Trophoblast cell (in vitro differentiated cells and primary cell): Measurements from ENCODE around the gene ALG5. TPM values are rescaled to one million over a fixed set of nuclear protein-coding genes. Genes with fewer than 3 reads are reported as not detected.

Experiments
- DNase-seq, 2 donors: peaks; one replicate each; pipeline ENCODE4 v3.0.0-alpha.2; 2016
- H2AFZ ChIP-seq: 2 replicates; pipeline ENCODE4 v1.6.1; 2013; ENCODE audit warnings: low read length, moderate library complexity, mild to moderate bottlenecking; ENCODE audit not compliant: insufficient read depth, poor library complexity
- H2AK5ac ChIP-seq: 2 replicates; pipeline ENCODE4 v1.6.1; 2013; ENCODE audit warnings: mild to moderate bottlenecking, low read length
- H2BK120ac ChIP-seq: 2 replicates; pipeline ENCODE4 v1.6.1; 2013; ENCODE audit warnings: low read length, mild to moderate bottlenecking, moderate library complexity; ENCODE audit not compliant: insufficient read depth, poor library complexity
- H2BK12ac ChIP-seq: 2 replicates; pipeline ENCODE4 v1.6.1; 2013; ENCODE audit warnings: mild to moderate bottlenecking, low read length, moderate library complexity
- H2BK5ac ChIP-seq: 2 replicates; pipeline ENCODE4 v1.6.1; 2013; ENCODE audit warnings: low read length, low read depth, moderate library complexity, mild to moderate bottlenecking; ENCODE audit not compliant: poor library complexity
- H3K14ac ChIP-seq: 2 replicates; pipeline ENCODE4 v1.6.1; 2013; ENCODE audit warnings: mild to moderate bottlenecking, low read length
- H3K18ac ChIP-seq: 2 replicates; pipeline ENCODE4 v1.6.1; 2013; ENCODE audit warnings: mild to moderate bottlenecking, low read length
- H3K23ac ChIP-seq: 2 replicates; pipeline ENCODE4 v1.6.1; 2013; ENCODE audit warnings: low read length
- H3K27ac ChIP-seq: 2 replicates; pipeline ENCODE4 v1.5.1; 2013; ENCODE audit warnings: low read depth, mild to moderate bottlenecking, inconsistent platforms, low read length, moderate library complexity
- H3K27me3 ChIP-seq: 2 replicates; pipeline ENCODE4 v1.6.1; 2013; ENCODE audit warnings: inconsistent platforms, mild to moderate bottlenecking, low read length, moderate library complexity; ENCODE audit not compliant: insufficient read depth
- H3K36me3 ChIP-seq, 2 experiments: 1 replicate in 1 of 2; 2 replicates in 1 of 2; pipeline ENCODE4 v1.6.1; 2013; ENCODE audit warnings: low read length in 2 of 2, mild to moderate bottlenecking in 2 of 2, moderate library complexity in 1 of 2; ENCODE audit not compliant: insufficient read depth in 2 of 2, control insufficient read depth in 1 of 2
- H3K4ac ChIP-seq: 2 replicates; pipeline ENCODE4 v1.6.1; 2013; ENCODE audit warnings: low read depth, mild to moderate bottlenecking, low read length, moderate library complexity
- H3K4me1 ChIP-seq, 2 experiments: 1 replicate in 1 of 2; 2 replicates in 1 of 2; pipeline ENCODE4 v1.6.1; 2013; ENCODE audit warnings: low read length in 2 of 2, mild to moderate bottlenecking in 2 of 2, moderate library complexity in 1 of 2; ENCODE audit not compliant: insufficient read depth in 2 of 2, control insufficient read depth in 1 of 2
- H3K4me2 ChIP-seq: 2 replicates; pipeline ENCODE4 v1.6.1; 2013; ENCODE audit warnings: inconsistent platforms, mild to moderate bottlenecking, low read length, moderate library complexity
- H3K4me3 ChIP-seq: 2 replicates; pipeline ENCODE4 v1.5.1; 2013; ENCODE audit warnings: mild to moderate bottlenecking, low read depth, low read length, inconsistent platforms
- H3K79me1 ChIP-seq: one replicate; pipeline ENCODE4 v1.6.1; 2013; ENCODE audit warnings: low read length
- H3K79me2 ChIP-seq: 2 replicates; pipeline ENCODE4 v1.6.1; 2013; ENCODE audit warnings: low read length, mild to moderate bottlenecking; ENCODE audit not compliant: control insufficient read depth, insufficient read depth, poor library complexity
- H3K9ac ChIP-seq: 2 replicates; pipeline ENCODE4 v1.6.1; 2013; ENCODE audit warnings: mild to moderate bottlenecking, low read length
- H3K9me3 ChIP-seq: 2 replicates; pipeline ENCODE4 v1.6.1; 2013; ENCODE audit warnings: low read depth, mild to moderate bottlenecking, control low read depth, inconsistent platforms, low read length; ENCODE audit not compliant: insufficient read depth
- H4K12ac ChIP-seq: 2 replicates; pipeline ENCODE4 v1.6.1; 2013; ENCODE audit warnings: low read depth, mild to moderate bottlenecking, low read length, moderate library complexity
- H4K8ac ChIP-seq: 2 replicates; pipeline ENCODE4 v1.6.1; 2013; ENCODE audit warnings: low read depth, mild to moderate bottlenecking, low read length, moderate library complexity
- H4K91ac ChIP-seq: one replicate; pipeline ENCODE4 v1.6.1; 2013; ENCODE audit warnings: low read depth, mild to moderate bottlenecking, low read length, moderate library complexity
- WGBS: extraction: QIAGEN DNeasy Blood & Tissue Kit; methylation state at CpG from one replicate; pipeline ENCODE4 v1.1.7; 2013; ENCODE audit warnings: missing lambda C conversion rate; ENCODE audit not compliant: insufficient read length, insufficient coverage; ENCODE audit errors: extremely low coverage; 5-methylcytosine and 5-hydroxymethylcytosine counted together
- polyA plus RNA-seq: library from polyadenylated mRNA; stranded (reverse); fragments of 200-250 nt; gene quantifications from 2 replicates; pipeline ENCODE4 v1.2.3, GENCODE V29; 2013

The ALG5 gene, protein sequence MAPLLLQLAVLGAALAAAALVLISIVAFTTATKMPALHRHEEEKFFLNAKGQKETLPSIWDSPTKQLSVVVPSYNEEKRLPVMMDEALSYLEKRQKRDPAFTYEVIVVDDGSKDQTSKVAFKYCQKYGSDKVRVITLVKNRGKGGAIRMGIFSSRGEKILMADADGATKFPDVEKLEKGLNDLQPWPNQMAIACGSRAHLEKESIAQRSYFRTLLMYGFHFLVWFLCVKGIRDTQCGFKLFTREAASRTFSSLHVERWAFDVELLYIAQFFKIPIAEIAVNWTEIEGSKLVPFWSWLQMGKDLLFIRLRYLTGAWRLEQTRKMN
- 54.1 and 59.4 TPM in 2 replicates for polyA plus RNA-seq

DNA sequence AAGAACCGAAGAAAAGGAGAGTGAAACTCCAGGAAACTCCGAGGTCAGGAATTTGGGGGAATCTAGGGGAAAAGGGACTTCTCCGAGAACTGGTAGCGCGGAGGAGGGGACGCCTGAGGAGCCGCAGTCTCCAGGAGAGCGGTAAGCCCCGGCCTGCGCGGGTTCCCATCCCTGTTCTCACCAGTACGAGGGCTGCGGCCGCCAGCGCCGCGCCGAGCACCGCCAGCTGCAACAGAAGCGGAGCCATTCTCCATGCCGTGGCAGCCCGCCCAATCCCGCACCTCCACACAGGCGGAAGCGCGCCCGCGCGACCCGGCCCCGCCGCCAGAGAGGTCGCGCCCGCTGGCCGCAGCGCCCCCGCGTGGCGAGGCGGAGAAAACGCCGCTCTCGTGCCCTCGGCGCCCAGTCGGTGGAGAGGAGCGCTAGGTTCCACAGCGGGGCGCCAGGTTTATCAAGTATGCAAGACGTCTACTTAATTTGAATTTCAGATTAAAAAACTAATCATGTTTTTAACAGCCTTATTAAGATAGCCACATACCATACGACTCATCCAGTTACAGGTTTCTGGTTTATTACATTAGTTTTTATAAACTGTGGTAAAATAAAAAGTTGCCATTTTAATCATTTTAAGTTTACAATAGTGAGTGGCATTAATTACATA is at the start of gene ALG5:
TSS of gene ALG5 (minus strand) at position 287 of the 661 bp plus-strand sequence. CDS start at position 247, 40 bp downstream.
- Histone ChIP-seq H4K12ac (peak within 1 kb of the TSS; percentile 72), H4K8ac (peak within 1 kb of the TSS; percentile 77), H2BK12ac (no peak within 1 kb of the TSS), H3K14ac (peak within 1 kb of the TSS; percentile 94), H3K36me3 (peaks cover 5 to 8% of the 10 kb centered on the region in 2 experiments), H3K27me3 (peaks cover 2% of the 10 kb centered on the region), H3K79me2 (peaks cover 13% of the 10 kb centered on the region), H3K4ac (peak within 1 kb of the TSS; percentile 66), H3K9ac (peak within 1 kb of the TSS; percentile 98), H2AK5ac (peak within 1 kb of the TSS; percentile 1), H3K4me2 (peak within 1 kb of the TSS; percentile 91), H2BK5ac (peak within 1 kb of the TSS; percentile 93), H3K27ac (peak within 1 kb of the TSS; percentile 98), H3K9me3 (no peaks in the 10 kb centered on the region), H3K18ac (peak within 1 kb of the TSS; percentile 97), H2AFZ (peak within 1 kb of the TSS; percentile 52), H4K91ac (peak within 1 kb of the TSS; percentile 97), H3K4me1 (peaks cover 0 to 2% of the 10 kb centered on the region in 2 experiments), H3K4me3 (peak within 1 kb of the TSS; percentile 94), H2BK120ac (peak within 1 kb of the TSS; percentile 92), H3K23ac (no peak within 1 kb of the TSS), H3K79me1 (peaks cover 16% of the 10 kb centered on the region)
- DNase-seq = peak; percentile 82 to 96
- no CpG with 5 or more reads among the region's 52 CpGs for whole genome bisulfite sequencing

DNA sequence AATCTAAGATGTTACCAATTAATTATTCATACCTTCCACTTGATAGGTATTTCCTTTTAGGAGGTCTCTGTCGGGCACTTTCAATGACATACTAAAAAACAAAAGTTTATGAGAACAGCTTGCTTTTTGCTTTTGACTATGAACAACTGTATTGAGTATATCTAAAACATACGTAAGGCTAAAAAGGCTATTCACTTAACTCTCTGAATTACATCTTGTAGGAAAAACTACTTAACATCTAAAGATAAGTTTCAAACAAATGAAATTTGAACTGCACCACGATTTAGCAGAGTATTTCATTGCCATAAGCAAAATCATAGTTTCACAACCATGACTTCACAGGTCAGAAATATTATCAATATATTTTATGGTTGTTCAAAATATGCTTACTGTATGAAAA is 48.7 kb upstream of the ALG5 start:
- H3K14ac ChIP-seq = no peak overlapping the region
- H3K4me1 ChIP-seq = no peaks in the 10 kb centered on the region
- H3K9me3 ChIP-seq = no peaks in the 10 kb centered on the region
- no peak overlapping the region for H3K18ac ChIP-seq
- no peak overlapping the region for H4K8ac ChIP-seq
- no peaks in the 10 kb centered on the region for H3K79me1 ChIP-seq
- no peak for DNase-seq
- no CpG with 5 or more reads among the region's 3 CpGs for WGBS
- no peak overlapping the region for H3K23ac ChIP-seq
- no peak overlapping the region for H4K91ac ChIP-seq
- H3K4me3 ChIP-seq = no peak overlapping the region
- no peak overlapping the region for H2BK5ac ChIP-seq
- H3K36me3 ChIP-seq = peaks cover 6 to 9% of the 10 kb centered on the region in 2 experiments
- no peak overlapping the region for H3K9ac ChIP-seq
- H4K12ac ChIP-seq = no peak overlapping the region
- no peak overlapping the region for H3K4ac ChIP-seq
- H3K27ac ChIP-seq = no peak overlapping the region
- no peaks in the 10 kb centered on the region for H3K27me3 ChIP-seq
- no peak overlapping the region for H2BK120ac ChIP-seq
- H3K4me2 ChIP-seq = no peak overlapping the region
- no peak overlapping the region for H2AFZ ChIP-seq
- H3K79me2 ChIP-seq = no peaks in the 10 kb centered on the region
- H2BK12ac ChIP-seq = no peak overlapping the region
- H2AK5ac ChIP-seq = no peak overlapping the region

DNA sequence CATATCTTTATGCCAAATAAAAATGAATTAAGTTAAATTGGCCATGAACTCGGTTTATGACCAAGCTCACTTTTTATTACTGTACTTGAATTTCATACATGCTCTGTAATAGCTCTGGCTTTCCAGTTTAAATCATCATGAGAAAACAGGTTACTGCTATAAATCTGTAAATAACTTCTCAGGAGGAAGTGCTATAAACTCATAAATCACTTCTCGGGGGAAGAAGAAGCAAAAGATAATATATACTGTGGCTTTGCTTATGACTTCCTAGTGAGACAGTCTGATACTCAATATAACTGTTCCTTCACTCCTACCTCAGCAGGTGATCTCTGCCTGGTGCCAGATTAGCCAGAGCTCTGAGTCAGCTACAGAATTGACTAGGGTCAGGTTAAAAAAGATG is 47.9 kb upstream of the ALG5 start:
- Histone ChIP-seq H2BK12ac (no peak overlapping the region), H3K9ac (no peak overlapping the region), H4K12ac (no peak overlapping the region), H2BK5ac (no peak overlapping the region), H3K27me3 (no peaks in the 10 kb centered on the region), H3K4me3 (no peak overlapping the region), H3K9me3 (no peaks in the 10 kb centered on the region), H3K4ac (no peak overlapping the region), H2BK120ac (no peak overlapping the region), H3K36me3 (peaks cover 6 to 12% of the 10 kb centered on the region in 2 experiments), H3K4me2 (no peak overlapping the region), H3K4me1 (no peaks in the 10 kb centered on the region), H3K79me1 (no peaks in the 10 kb centered on the region), H4K91ac (no peak overlapping the region), H4K8ac (no peak overlapping the region), H3K23ac (no peak overlapping the region), H3K14ac (no peak overlapping the region), H3K18ac (no peak overlapping the region), H3K27ac (no peak overlapping the region), H2AK5ac (no peak overlapping the region), H3K79me2 (no peaks in the 10 kb centered on the region), H2AFZ (no peak overlapping the region)
- DNase-seq = no peak
- no CpG with 5 or more reads among the region's 2 CpGs for WGBS

DNA sequence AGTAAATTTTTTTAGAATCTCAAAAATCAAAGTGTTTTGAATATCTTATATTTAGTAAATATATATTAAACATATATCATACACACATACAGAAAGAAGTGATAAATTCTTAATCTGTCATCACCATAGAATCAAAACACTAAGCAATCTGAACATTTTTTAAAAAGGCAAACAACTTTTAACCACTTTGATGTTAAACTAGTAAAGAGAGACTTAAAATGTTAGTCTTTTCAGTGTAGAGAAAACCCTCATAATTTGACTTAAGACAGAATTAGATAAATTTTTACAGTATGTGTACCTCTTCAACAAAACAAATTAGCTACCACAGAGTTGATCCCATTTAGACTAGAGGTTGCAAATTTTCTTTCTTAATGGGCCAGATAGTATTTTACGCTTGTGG is 46.9 kb upstream of the ALG5 start:
- H2BK12ac ChIP-seq = no peak overlapping the region
- H3K14ac ChIP-seq = no peak overlapping the region
- H3K79me1 ChIP-seq = no peaks in the 10 kb centered on the region
- no peak overlapping the region for H2AK5ac ChIP-seq
- no peak for DNase-seq
- no peak overlapping the region for H3K23ac ChIP-seq
- no peaks in the 10 kb centered on the region for H3K4me1 ChIP-seq
- H4K8ac ChIP-seq = no peak overlapping the region
- no peak overlapping the region for H2BK120ac ChIP-seq
- H3K4me2 ChIP-seq = no peak overlapping the region
- no peaks in the 10 kb centered on the region for H3K27me3 ChIP-seq
- no peaks in the 10 kb centered on the region for H3K9me3 ChIP-seq
- no peak overlapping the region for H4K12ac ChIP-seq
- no peak overlapping the region for H3K4ac ChIP-seq
- no peak overlapping the region for H2AFZ ChIP-seq
- no CpG with 5 or more reads among the region's 1 CpG for WGBS
- no peak overlapping the region for H3K27ac ChIP-seq
- H3K4me3 ChIP-seq = no peak overlapping the region
- peaks cover 9 to 12% of the 10 kb centered on the region in 2 experiments for H3K36me3 ChIP-seq
- no peak overlapping the region for H3K9ac ChIP-seq
- no peak overlapping the region for H2BK5ac ChIP-seq
- no peaks in the 10 kb centered on the region for H3K79me2 ChIP-seq
- H3K18ac ChIP-seq = no peak overlapping the region
- H4K91ac ChIP-seq = no peak overlapping the region
